GM12873 (cell line): ENCODE data around the gene KSR2.

Source experiments
- CTCF ChIP-seq: IDR thresholded peaks from 2 replicates; pipeline ENCODE4 v1.5.1; 2012; ENCODE audit warnings: low read depth, mild to moderate bottlenecking, moderate library complexity, low read length, control low read depth; ENCODE audit not compliant: insufficient read depth; ENCODE audit errors: missing control alignments

The KSR2 gene

DNA sequence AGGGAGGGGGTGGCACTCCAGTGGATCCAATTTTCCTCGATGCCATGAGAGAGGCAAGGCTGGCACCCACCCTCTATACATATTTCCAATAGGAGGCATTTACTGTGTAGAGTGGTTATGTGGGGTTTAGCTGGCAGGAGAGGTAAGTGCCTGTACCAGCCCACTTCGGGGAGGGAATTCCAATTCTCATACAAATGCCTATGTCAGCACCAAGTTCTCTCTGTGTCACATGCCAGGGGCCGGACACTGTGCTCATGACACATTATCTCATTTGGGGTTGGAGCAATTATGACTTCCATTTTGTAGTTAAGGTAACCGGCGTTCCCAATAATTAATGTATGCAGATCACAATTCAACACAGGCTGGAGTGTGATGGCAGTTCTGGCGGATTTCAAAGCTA lies 284.3 kb downstream of the KSR2 start:
- TF ChIP-seq CTCF = no peak

- TF ChIP-seq CTCF = no peak
These were observed 288.5 kb downstream of the KSR2 start for GRCh38 chr12:117680312-117680711.

- no peak for TF ChIP-seq CTCF
These were observed 289.0 kb downstream of the KSR2 start for GRCh38 chr12:117679776-117680175.

GRCh38 chr12:117674763-117675162 lies 294.0 kb downstream of the KSR2 start:
- no peak for TF ChIP-seq CTCF

DNA sequence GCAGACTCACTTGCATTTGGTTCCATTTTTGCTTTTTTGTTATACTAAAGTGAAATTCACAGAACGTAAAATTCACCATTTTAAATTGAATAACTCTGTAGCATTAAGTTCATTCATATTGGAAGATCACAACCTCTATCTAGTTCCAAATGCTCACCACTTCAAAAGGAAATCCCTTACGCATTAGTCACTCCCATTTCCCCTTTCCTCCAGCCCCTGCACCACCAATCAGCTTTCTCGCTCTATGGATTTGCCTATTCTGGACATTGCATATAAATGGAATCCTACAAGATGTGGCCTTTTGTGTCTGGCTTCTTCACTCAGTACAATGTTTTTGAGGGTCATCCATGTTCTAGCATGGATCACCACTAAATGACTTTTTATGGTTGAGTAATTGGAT lies 294.5 kb downstream of the KSR2 start:
- TF ChIP-seq CTCF = no peak

DNA sequence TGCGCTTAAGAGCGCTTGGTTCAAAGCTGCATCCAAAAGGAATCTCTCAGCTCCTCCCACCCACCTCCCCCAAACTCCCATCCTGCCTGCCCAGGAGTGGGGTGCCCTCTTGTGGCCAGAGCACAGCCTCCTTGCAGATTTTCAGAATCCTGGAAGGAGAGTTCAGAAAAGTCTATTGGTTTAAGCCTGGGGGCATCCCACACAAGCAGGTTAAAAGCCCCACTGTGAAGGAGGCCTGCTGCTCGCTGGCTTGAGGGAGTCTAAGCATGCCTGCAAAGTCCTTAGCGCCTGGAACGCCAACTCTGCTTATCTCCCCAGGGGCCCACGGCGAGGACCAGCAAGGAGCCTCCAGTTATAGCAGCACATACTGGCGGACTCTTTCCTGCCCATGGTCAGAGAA lies 297.1 kb downstream of the KSR2 start:
- TF ChIP-seq CTCF = peak; percentile 64

GRCh38 chr12:117664169-117664568 lies 304.6 kb downstream of the KSR2 start:
- no peak for TF ChIP-seq CTCF
